AG09319 (cell line): ENCODE measurements around the gene PAGR1.
"Not testable (repeated sequence)": the region's sequence is repeated elsewhere in the genome, so short reads cannot be mapped to it uniquely, and the experiment has no call there.

Source experiments
- DNase-seq: peaks from one replicate; pipeline ENCODE4 v3.0.0-alpha.2; 2010; ENCODE audit warnings: low read depth; ENCODE audit errors: extremely low read depth
- CTCF ChIP-seq: IDR thresholded peaks from 2 replicates; pipeline ENCODE4 v1.5.1; 2011; ENCODE audit warnings: low read depth, mild to moderate bottlenecking, inconsistent platforms, low read length, moderate library complexity

PAGR1 gene

GRCh38 chr16:29775742-29776408, 40.1 kb upstream of the PAGR1 start:
- DNase-seq: no peak
- no peak for TF ChIP-seq CTCF

GRCh38 chr16:29777576-29778350, 38.2 kb upstream of the PAGR1 start, which contains the start of gene ZG16:
Gene ZG16, plus strand, starts transcription at chr16:29778256. Its CDS starts 1,011 bp downstream, at chr16:29779267.
- DNase-seq: no peak
- no peak for TF ChIP-seq CTCF

DNA sequence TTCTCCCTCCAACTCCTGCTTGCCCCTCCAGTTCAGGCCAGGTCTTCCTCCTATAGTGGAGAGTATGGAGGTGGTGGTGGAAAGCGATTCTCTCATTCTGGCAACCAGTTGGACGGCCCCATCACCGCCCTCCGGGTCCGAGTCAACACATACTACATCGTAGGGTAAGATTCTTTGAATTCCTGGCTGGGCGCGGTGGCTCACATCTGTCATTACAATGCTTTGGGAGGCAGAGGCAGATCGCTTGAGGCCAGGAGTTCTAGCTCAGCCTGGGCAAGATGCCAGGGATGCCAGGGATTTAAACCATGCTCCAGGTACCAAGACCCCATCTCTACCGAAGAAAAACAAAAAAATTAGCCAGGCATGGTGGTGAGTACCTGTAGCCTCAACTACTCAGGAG, 36.5 kb upstream of the PAGR1 start:
- no peak for DNase-seq
- no peak for TF ChIP-seq CTCF

DNA sequence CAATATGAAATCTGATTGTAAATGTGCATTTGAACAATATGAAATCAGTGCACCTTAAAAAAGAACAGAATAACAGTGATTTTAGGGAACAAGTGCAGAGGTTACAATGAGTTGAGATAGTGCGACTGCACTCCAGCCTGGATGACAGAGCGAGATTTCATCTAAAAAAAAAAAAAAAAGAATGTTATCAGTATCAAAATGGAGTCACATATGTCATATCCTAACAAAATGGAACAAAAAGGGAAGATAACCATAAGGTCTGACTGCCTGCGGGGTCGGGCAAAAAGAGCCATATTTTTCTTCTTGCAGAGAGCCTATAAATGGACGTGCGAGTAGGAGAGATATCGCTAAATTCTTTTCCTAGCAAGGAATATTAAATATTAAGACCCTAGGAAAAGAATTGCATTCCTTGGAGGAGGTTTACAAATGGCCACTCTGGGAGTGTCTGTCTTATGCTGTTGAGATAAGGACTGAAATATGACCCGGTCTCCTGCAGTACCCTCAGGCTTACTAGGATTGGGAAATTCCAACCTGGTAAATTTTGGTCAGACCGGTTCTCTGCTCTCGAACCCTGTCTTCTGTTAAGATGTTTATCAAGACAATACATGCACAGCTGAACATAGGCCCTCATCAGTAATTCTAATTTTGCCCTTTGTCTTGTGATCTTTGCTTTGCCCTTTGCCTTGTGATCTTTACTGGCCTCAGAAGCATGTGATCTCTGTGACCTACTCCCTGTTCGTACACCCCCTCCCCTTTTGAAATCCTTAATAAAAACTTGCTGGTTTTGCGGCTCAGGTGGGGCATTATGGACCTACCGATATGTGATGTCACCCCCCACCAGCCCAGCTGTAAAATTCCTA, 32.6 kb upstream of the PAGR1 start:
- not testable (repeated sequence) for DNase-seq

GRCh38 chr16:29784157-29784556, 31.8 kb upstream of the PAGR1 start:
- no peak for TF ChIP-seq CTCF
- DNase-seq: no peak

DNA sequence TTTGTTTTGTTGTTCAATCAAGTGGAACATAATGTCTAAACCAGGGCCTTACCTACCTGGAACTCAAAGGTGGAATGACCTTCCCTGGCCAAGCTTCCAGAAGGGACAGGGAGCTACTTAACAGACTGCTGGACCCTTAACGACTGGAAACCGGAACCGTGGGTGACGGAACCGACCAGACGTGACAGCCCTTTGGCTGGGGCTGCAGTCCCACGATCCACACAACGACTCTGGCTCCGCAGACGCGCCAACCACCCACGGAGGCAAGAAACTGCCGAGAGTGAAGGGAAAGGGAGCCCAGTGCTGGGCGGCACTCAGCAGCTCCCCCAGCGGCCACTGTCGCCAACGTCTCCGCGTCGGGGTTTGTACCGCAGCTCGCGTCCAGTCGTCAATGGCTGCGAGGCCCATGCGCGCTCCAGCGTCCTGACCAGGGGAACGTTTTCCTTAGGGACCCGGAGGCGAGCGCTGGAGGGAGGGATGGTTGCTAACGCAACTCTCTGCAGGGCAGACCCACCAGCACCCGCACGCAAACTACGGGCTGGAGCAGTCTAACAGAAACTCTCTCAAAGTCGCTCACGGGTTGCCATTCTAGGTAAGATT, 31.0 kb upstream of the PAGR1 start:
- DNase-seq: no peak
- peak; percentile 86 for TF ChIP-seq CTCF

DNA sequence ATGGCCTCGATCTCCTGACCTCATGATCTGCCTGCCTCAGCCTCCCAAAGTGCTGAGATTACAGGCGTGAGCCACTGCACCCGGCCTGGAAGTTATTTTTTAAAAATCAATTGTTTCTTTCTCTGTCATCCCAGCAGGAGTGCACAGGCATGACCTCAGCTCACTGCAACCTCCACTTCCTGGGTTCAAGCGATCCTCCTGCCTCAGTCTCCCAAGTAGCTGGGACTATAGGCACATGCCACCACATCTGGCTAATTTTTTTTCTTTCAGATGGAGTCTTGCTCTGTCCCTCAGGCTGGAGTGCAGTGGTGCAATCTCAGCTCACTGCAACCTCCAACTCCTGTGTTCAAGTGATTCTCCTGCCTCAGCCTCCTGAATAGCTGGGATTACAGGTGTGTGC, 28.8 kb upstream of the PAGR1 start:
- DNase-seq: not testable (repeated sequence)

DNA sequence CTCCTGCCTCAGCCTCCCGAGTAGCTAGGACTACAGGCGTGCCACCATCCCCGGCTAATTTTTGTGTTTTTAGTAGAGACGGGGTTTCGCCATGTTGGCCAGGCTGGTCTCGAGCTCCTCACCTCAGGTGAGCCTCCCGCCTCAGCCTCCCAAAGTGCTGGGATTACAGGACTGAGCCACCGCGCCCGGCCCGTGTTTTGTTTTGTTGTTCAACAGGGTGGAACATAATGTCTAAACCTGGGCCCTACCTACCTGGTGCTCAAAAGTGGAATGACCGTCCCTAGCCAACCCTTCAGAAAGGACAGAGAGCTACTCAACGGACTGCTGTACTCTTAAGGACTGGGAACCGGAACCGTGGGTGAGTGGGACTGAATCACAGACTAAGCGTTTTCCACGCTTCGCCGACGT, 26.2 kb upstream of the PAGR1 start:
- DNase-seq: no peak
- no peak for TF ChIP-seq CTCF
